ENCODE data around the gene PARD3B. TPM values are rescaled to one million over a fixed set of nuclear protein-coding genes. Genes with fewer than 3 reads are reported as not detected.
"Not testable (repeated sequence)": the region's sequence is repeated elsewhere in the genome, so short reads cannot be mapped to it uniquely, and the experiment has no call there.

Gene PARD3B
- polyA plus RNA-seq, 10 donors = 6.5 to 10.2 (median 7.4) TPM

GRCh38 chr2:205462681-205463345, 917.5 kb downstream of the PARD3B start:
- DNase-seq = no peak

DNA sequence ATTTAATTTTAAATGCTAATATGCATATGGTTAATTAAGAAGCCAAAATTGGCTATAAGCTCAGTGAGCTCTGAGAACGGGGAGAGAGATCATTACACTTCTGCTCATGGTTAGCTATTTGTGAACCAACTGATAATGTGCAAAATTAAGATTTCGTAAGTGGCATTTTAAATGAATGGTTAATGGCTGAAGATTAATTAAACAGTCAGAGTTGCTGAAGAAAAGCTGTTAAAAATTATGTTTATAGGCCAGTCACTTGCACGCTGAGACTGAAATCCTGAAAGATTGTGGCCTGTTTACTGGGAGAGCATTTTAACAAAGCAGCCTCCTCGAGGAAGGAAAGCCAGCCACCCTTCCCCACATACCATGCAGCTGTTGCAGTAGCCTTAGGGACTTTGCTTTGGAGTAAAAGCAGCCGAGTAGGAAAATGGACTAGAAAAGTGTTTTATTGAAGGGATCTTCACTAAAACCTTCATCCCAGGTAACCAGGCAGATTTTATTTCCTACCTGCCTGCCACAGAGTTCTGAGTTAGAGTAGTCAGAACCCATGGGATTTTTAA, 918.3 kb downstream of the PARD3B start:
- peak in 1 of 3 donors; percentile 50 for DNase-seq

GRCh38 chr2:205464681-205465080, 919.4 kb downstream of the PARD3B start:
- no peak for DNase-seq

DNA sequence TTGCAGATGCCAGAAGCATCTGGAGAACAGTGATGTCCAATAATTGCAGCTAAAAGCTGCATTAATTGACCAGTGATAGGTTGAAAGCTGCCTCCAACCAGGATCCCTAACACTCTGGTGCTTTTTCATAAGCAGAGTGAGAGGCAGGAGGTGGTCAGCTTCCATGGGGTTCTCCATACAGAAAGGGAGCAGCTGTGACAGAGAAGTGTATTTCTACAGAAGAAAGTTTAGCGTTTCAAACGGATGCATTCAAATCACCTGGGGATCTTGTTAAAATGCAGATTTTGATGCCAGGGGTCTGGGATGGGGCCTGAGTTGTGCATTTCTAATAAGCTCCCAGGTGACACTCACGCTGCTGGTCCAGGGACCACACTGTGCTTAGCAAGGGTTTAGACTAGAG, 920.5 kb downstream of the PARD3B start:
- no peak for DNase-seq

DNA sequence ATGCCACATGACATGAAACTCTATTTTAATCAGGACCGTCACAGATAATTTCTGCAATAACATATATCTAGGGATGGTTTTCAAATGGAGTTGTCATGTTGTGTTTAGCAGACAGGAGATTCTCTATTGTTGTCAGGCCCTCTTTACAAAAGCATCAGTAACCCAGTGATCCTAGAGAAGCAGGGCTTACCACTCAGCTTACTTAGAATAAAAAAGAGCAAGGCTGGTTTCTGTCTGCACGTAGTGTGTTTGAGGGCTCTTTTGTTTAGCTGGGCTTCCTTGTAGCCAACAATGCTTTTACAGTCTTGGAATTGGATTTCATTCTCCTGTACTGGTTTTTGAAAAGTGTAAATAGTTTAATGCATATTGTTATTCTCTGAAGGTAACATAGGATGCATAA, 926.5 kb downstream of the PARD3B start:
- no peak for DNase-seq

- DNase-seq = no peak
Measured at GRCh38 chr2:205473791-205474190, 928.5 kb downstream of the PARD3B start.

DNA sequence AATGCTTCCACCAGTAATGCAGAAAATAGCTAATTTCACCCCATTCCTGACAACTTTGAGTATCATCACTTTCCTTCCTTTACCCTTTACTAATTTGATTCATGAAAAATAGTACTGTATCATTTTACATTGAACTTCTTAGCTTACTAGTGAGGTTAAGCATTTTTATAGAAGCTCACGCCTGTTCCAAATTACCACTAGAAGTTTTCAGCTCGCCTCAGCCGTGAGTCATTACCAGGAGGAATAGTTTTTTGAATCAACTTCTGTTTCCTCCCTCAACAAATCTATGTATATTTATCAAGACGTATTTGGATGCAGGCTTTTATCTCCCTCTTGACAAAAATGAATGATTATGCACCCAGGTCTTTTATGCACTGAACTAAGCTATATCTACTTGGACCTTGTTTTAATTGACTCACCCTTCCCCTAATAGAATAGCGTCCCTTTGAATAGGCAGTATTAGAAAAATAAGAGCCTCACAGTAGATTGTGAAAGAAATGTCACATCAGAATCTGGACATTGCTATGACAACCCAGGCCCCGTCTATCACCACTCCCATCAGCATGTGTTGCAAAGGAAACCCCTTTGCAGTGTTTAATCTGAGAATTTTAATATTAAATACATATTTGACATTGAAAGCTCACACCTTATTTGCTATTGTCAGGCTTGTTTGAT, 929.6 kb downstream of the PARD3B start:
- DNase-seq = peak; percentile 44 to 69 (median 59)

- no peak for DNase-seq
Measured at GRCh38 chr2:205475416-205475768, 930.1 kb downstream of the PARD3B start.

GRCh38 chr2:205477016-205477705, 931.9 kb downstream of the PARD3B start:
- DNase-seq = no peak

DNA sequence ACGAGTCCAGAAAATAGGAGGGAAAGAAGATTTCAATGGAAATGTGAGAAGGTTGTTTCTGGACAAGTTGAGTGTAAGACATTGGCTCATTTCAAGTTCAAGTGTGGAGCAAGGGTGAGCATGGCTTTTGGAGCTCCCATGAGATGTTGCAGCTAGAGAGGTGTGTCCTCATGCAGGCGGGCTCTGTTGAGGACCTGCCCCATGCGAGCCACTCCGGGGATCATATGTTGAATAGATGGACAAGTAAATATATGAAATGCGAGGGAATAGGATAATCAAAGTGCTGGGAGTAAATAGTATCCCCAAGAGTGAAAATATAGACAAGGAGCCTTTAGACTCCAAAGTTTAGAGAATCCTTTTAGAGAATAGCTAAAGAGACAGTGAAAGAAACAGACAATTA, 936.6 kb downstream of the PARD3B start:
- no peak for DNase-seq

GRCh38 chr2:205482399-205483081, 937.3 kb downstream of the PARD3B start:
- DNase-seq = peak; percentile 61 to 88 (median 75)

DNA sequence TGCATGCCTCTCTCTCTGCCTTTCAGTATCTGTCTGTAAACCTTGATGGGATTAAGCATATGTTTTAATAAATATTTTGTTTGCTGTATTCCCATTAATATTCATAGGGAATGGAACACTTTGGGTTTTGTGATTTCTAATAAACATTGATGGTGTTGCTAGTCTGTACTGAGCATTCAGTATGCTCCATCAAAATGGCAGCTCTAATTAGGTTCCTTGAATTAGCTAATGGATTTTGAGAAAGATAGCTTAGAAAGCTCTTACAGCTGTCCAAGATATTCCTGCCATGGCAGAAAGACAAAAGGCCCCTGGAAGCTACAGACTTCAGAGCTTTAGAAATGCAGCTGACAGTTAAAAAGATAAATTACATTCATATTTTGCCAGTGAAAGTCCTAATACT, 937.8 kb downstream of the PARD3B start:
- peak in 2 of 3 donors; percentile 51 to 77 for DNase-seq

- DNase-seq = no peak
Measured at GRCh38 chr2:205484215-205484614, 938.9 kb downstream of the PARD3B start.

DNA sequence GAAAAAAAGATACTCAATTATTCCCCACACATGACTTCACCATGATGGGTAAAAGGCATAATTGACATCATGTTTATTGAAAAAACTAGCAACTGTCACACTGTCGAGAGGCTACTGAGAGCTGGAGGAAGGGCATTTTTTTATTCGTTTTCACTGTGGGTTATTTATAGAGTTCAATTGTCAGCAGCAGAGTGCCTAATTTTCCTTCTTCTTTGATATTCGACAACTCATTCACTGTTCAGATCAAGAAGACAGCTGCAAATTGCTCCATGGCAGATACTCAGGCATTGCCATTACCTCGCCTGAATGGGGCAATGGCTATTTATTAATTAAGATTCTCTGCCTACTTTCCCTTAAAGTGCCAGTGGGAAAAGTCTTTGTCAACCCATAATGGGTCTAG, 939.5 kb downstream of the PARD3B start:
- DNase-seq = no peak

- not testable (repeated sequence) for DNase-seq
Measured at GRCh38 chr2:205493528-205493927, 948.3 kb downstream of the PARD3B start.

DNA sequence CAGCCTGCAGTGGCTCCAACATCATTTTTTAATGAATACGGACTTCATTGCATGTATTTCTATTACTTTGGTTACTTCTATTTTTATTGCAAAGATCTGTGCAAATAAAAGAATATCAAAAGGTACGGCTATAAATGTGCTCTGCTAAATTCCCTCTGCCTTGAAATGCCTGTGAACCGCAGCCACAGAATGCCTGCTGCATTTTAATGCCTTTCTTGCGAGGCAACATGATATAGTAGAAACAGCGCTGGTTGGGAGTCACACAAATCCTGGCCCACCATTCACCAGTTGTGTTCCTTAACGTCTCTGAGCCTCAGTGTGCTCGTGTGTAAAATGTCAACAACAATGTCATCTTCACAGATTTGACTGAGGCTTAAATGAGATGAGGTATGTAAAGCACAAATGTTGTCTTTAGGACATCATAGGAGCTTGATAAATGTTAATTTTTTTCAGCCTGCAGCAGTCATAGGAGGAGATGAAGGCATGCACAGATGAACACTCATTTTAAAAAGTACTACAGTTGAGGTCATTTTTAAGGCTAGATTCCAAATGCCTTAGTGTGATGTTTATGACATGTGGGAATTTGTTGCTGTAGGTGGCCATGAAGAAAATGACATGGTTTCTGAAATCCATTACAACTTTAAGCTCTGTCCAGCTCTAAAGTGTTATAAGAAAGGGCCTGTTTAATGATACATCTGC, 949.4 kb downstream of the PARD3B start:
- peak in 1 of 3 donors; percentile 55 for DNase-seq

- DNase-seq = peak in 1 of 3 donors; percentile 37
Measured at GRCh38 chr2:205495819-205496218, 950.5 kb downstream of the PARD3B start.

- peak in 1 of 3 donors; percentile 72 for DNase-seq
Measured at GRCh38 chr2:205496370-205496769, 951.1 kb downstream of the PARD3B start.

DNA sequence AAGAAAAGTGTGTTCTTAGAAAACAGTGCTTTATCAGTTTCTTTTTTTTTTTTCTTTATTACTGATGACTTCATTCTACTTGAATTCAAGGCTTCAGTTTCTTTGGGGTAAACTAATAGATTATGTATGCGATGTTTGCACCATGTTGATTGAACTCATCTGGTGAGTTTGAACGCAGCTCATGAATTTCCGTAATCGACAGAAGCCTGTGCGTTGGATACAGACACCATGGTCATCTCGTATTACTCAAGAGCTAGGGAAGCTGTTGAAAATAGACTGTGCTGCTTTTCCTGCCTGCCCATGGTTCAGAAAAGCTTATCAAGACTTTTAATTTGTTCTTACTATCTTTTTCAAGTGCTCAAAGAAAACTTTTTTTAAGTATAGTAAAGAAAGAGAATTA, 951.5 kb downstream of the PARD3B start:
- peak; percentile 50 to 89 (median 79) for DNase-seq

DNA sequence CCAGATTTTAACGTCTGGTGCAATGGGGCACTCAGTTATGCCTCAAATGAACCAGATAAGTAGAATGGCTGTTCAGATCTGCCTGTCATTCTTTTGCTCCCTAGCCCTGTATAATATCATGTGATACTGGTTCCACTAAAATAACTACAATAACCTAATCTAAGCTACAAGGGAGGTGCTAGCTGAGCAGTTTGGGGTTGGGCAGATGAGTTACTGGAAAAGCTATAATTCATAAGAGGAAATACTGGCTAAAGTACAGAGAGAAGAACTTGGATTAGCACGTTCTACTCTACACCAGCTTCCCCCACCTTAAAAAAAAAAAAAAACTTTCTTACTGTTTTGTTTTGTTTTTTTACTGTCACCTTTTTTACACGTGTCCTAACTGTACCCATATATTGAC, 953.7 kb downstream of the PARD3B start:
- DNase-seq = no peak

- DNase-seq = no peak
Measured at GRCh38 chr2:205500065-205500464, 954.8 kb downstream of the PARD3B start.
